ENCODE results near the gene TPM1. TPM values are rescaled to one million over a fixed set of nuclear protein-coding genes. Genes with fewer than 3 reads are reported as not detected.
A peak's percentile ranks its signal among the peaks of the same experiment; 100 is the strongest.

Gene TPM1
- total RNA-seq, 1 experiment from 2014 or later = 748 TPM

- H3K27ac ChIP-seq (ENCODE audit: insufficient read length, low read depth, low read length) = peak overlapping the region; percentile 89
- no peak for TF ChIP-seq CTCF (conservative IDR thresholded peaks at IDR 0.05)
- H3K23ac ChIP-seq (ENCODE audit: insufficient read length, low read depth, low read length) = no peak overlapping the region
Observed at GRCh38 chr15:63075015-63075983, 32.8 kb downstream of the TPM1 start.

More at GRCh38 chr15:63075015-63075983, 32.8 kb downstream of the TPM1 start:
- H3K79me1 ChIP-seq (ENCODE audit: insufficient read depth, low read depth, low read length, poor library complexity, severe bottlenecking) = no peaks in the 10 kb centered on the region
- H3K27me3 ChIP-seq (ENCODE audit: insufficient read depth, low read length) = no peaks in the 10 kb centered on the region
- no peak overlapping the region for H2BK20ac ChIP-seq (ENCODE audit: low read depth, low read length, poor library complexity, severe bottlenecking)
- WGBS (ENCODE audit: extremely low coverage, insufficient read length, low lambda C conversion rate) = no CpG with 5 or more reads among the region's 17 CpGs
- H3K4me3 Mint-ChIP-seq = peak overlapping the region; percentile 38 to 65
- H3K4me1 Mint-ChIP-seq = peaks cover 74 to 82% of the 10 kb centered on the region in 2 experiments
- no peaks in the 10 kb centered on the region; a peak in 1 of 5 replicates for H3K9me3 Mint-ChIP-seq
- no peak overlapping the region for H3K9ac ChIP-seq (ENCODE audit: extremely low read depth, insufficient read length, low read length)
- H3K79me2 ChIP-seq (ENCODE audit: insufficient read depth, low read length) = no peaks in the 10 kb centered on the region
- H4K20me1 ChIP-seq (ENCODE audit: control insufficient read depth, insufficient read depth, insufficient read length) = no peaks in the 10 kb centered on the region
- H4K91ac ChIP-seq (ENCODE audit: insufficient read length, low read depth, low read length) = no peak overlapping the region
- H3K18ac ChIP-seq (ENCODE audit: insufficient read length, low read depth, low read length) = peak overlapping the region; percentile 62
- no peak overlapping the region for H3T11ph ChIP-seq (ENCODE audit: low read length)
- H2BK12ac ChIP-seq (ENCODE audit: insufficient read length, low read depth, low read length) = peak overlapping the region; percentile 40
- H2BK120ac ChIP-seq (ENCODE audit: low read depth, low read length, poor library complexity, severe bottlenecking) = peak overlapping the region; percentile 63
- no peak overlapping the region for H2AFZ ChIP-seq (ENCODE audit: low read length)
- no peak overlapping the region for H2BK5ac ChIP-seq (ENCODE audit: insufficient read length, low read length)
- H3K9me3 ChIP-seq (ENCODE audit: control insufficient read depth, low read depth, low read length) = no peaks in the 10 kb centered on the region
- H3K56ac ChIP-seq (ENCODE audit: insufficient read length, low read depth, low read length) = no peak overlapping the region
- H3K14ac ChIP-seq (ENCODE audit: insufficient read depth, low read length) = 0 out of 2 replicates have a peak overlapping the region, but pooled peaks have one; percentile 2
- H3K27ac Mint-ChIP-seq = peak overlapping the region; percentile 97 to 99 (median 97)
- peak overlapping the region; percentile 19 for H2AK5ac ChIP-seq (ENCODE audit: insufficient read length, low read length)
- H3K4ac ChIP-seq (ENCODE audit: low read depth, low read length) = no peak overlapping the region; the same call in 1 of the 2 replicates
- peak overlapping the region; percentile 3 for H3K4me2 ChIP-seq (ENCODE audit: insufficient read depth, insufficient read length, low read length)
- H4K8ac ChIP-seq (replicated peaks; ENCODE audit: insufficient read length, low read depth, low read length) = no peak overlapping the region
- H3K4me1 ChIP-seq (ENCODE audit: insufficient read depth, low read length) = peaks cover 17% of the 10 kb centered on the region; the same call in 1 of the 2 replicates
- no peaks in the 10 kb centered on the region for H3K27me3 Mint-ChIP-seq (ENCODE audit: low read depth)
- H3K36me3 Mint-ChIP-seq (ENCODE audit: insufficient read depth in 1 of 3, low read depth in 3 of 3) = peaks cover 7 to 24% (median 19%) of the 10 kb centered on the region in 3 experiments; a peak in 6 of 7 replicates
- peak overlapping the region; percentile 15 for H4K5ac ChIP-seq (ENCODE audit: insufficient read length, low read depth, low read length)
- no peak overlapping the region for H2BK15ac ChIP-seq (ENCODE audit: low read depth, low read length)
- H3K23me2 ChIP-seq (ENCODE audit: insufficient read length, low read depth, low read length, poor library complexity, severe bottlenecking) = no peaks in the 10 kb centered on the region
- peak; percentile 50 for DNase-seq

Measured in H9 (cell line).